GM21367 (cell line): Measurements from ENCODE around the gene CD164L2.
A peak's percentile ranks its signal among the peaks of the same experiment; 100 is the strongest.

Source experiments
- ATAC-seq: cut with Tn5 transposase; IDR thresholded peaks from one replicate; pipeline ENCODE4 v1.9.1; 2021; ENCODE audit not compliant: unreplicated experiment

Gene CD164L2

DNA sequence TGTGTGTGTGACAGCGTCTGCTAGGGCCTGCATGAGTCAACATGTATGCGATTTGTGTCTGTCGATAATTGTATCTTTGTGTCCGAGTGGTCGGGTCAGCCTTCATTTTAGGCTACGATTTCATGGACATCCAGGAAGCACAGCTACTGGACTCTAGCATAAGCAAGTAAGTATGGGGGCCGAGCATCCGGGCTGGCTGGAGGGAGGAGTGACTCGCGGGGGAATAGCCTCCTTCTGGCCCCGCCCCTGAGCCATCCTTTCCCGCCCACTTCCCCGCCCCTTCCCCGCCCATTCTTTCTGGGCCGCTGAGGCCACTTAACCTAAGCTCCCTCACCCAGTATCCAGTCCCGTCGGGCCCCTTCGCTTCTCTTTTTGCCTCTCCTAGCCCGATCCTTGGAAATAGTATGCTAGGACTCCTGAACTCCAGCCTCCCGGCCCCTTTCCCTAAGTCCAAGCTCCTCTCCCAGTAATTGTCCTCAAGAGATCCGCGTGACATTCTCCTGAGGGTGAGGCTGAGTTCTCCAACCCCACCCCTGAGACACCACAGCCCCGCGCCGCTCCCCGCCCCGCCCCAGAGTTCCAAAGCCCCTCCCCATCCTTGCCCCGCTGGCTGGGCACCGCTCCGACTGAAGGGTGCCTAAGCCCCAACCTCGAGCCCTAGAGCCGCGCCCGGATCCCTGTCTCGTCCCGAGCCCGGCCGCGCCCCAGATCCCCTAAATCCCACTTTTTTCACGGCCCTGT lies 17.6 kb downstream of the CD164L2 start:
- ATAC-seq: peak; percentile 28

DNA sequence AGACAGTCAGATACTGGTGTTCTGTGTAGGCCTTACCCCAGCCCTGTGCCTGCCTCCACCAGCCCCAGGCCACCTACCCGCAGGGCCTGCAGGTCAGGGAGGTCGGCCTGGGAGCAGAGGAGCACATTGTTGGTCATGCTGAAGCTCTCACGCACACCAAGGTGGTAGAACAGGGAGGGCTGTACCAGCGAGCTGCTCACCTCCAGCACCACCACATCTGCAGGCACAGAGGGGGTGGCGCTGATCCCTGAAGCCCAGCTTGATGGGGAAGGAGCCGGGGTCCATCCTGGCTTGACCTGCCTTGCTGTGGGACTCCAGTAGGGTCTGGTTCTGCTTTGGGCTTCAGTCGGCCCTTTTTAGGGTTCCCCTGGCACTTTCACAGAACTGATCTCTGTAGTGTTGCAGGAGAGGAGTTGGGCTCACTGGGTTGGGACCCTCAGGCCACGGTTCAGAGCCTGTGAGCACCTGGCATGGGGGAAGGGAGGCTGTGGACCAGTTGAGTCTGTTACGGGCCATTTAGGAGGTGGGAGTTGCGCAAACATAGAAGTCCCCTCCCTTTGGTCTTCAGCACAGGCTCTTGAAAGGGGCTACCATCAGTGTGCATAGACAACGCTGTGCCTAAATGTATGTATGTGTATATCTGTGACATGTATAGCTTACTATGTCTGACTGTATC lies 18.3 kb downstream of the CD164L2 start:
- ATAC-seq: no peak

DNA sequence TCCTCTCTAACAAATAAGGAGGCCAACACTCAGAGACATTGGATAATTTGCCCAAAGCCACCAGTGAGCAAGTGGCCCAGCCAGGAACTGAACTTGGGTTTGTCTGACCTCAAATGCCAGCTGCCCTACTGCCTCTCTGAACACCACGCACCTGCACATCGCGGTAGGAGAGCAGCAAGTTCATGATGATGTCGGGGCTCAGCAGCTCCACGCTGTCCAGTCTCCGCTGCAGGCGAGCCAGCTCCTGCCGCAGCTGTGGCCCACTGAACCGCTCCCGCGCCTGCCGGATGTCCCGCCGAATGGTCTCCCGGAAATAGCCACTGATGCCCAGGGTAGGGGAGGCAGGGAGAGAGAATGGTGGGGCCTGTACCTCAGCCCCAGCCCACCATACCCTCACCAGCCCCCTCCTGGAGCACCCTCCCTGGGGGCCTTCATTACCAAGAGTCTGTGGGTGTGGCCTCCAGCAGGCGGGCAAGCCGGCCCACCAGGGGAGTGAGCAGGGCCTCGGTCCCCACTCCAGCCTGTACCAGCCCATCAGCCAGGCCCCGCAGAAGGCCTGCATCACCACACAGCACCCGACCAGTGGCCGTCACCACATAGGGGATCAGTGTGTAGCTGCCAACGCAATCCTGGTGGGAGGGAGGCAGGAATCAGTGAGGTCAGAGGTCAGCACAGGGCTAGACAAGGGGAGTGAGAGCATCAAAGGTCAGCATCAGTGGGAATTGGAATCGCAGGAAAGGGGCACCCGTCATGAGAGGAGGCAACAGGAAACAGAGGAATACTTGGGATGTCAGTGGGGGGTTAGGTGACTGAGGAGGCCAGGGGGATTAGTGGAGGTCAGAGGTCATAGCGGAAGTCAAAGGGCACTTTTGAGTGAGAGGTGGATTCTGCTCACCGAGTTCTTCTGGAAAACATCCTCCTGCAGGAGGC lies 19.1 kb downstream of the CD164L2 start:
- ATAC-seq: no peak

DNA sequence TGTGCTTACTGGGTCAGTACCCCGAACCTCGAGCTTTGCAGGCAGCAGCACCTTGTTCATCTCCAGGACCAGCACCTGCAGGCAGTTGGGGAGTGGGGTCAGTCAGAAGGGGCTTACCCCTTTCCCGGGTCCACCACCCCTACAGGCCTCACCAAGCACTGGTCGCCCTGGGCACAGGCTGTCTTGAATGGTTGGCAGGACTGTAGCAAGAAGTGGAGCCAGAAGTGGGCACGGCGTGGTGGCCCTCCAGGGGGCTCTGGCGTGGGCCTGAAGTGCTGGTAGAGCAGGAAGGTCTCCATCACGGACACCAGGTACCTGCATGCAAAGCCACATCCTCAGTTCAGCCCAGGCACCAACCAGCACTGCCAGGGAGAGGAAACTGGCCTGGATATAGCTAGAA lies 21.6 kb downstream of the CD164L2 start:
- no peak for ATAC-seq

DNA sequence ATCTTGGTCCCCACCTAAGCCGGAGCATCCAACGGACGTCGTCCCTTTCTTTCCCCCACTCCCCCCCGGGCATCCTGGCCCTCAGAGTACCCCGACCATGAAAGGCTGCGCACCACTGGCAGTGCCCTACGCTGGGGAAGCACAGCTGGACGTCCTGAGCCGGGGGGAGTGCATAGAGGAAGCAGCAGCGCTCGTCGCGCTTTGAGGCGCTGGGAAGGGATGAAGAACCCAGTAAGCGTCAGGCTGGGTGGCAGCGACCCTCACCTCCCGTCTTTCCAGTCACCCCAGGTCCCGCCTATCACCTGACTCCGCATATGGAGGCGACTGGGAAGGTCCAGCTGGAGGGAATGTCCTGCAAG lies 22.1 kb downstream of the CD164L2 start:
- no peak for ATAC-seq

DNA sequence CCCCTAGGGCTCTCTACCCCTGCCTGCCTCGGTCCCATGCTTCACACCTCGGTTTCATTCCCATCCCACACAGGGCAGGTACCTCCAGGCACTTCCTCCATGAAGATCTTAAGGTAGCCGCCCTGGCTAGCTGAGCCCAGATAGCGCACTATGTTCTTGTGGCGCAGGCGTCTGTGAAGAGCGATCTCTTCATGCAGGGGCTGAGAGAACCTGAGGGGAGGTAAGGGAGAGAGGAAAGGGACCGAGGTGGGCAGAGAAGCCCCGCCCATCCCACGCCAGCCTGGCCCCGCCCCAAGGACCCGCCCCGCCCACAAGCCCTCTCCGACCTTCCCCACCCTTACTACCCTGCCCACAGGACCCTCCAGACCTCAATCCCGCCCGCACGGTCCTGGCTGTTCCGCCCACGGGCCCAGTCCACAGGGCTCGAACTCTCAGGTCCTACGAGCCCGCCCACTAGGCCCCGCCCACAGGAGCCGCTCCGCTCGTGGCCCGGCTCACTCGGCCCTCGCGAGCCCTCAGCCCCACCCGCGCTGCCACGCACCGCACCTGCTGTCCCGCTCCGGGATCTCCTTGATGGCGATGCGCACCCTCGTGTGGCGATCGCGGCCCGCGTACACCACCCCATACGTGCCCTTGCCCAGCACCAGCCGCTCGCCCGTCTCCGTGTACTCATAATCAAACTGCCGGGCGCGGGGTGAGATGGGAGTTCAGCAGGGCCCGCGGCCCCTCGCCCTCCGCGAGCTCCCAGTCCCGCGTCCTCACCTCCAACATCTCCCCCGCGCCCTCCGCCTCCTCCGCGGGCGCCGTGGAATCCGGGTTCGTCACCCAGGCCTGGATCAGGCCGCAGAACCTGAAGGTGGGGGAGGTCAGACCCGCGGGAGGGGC lies 22.7 kb downstream of the CD164L2 start:
- no peak for ATAC-seq

DNA sequence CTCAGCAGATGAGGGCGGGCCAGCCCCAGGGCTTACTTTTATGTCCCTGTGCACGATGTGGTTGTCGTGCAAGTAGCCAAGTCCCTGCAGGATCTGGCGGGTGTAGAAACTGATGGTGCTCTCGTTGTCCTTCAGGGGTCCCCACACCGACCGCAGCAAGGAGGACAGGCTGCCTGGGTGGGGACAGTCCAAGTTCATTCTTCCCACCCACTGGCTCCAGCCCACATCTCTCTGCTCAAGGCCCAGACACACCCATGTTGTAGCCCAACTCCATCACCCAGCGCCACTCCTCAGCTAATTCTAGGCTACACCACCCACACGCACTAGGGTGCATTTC lies 23.3 kb downstream of the CD164L2 start:
- ATAC-seq: no peak

DNA sequence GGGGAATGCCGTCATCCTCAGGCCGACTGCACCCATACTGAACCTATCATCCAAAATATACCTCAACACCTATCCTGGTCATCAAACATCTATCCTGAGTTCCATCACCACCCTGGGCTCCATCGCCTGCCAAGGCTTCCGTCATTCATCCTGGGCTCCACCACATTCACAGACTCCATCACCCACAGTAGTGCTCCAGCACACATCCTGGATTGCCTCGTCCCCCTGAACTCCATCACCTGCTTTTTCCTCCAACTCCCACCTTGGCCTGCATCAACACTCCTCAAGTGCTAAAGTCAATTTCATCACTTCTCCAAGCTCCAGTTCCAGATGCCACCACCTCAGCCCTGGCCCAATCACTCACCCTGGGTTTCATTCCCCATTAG lies 24.2 kb downstream of the CD164L2 start:
- ATAC-seq: no peak

DNA sequence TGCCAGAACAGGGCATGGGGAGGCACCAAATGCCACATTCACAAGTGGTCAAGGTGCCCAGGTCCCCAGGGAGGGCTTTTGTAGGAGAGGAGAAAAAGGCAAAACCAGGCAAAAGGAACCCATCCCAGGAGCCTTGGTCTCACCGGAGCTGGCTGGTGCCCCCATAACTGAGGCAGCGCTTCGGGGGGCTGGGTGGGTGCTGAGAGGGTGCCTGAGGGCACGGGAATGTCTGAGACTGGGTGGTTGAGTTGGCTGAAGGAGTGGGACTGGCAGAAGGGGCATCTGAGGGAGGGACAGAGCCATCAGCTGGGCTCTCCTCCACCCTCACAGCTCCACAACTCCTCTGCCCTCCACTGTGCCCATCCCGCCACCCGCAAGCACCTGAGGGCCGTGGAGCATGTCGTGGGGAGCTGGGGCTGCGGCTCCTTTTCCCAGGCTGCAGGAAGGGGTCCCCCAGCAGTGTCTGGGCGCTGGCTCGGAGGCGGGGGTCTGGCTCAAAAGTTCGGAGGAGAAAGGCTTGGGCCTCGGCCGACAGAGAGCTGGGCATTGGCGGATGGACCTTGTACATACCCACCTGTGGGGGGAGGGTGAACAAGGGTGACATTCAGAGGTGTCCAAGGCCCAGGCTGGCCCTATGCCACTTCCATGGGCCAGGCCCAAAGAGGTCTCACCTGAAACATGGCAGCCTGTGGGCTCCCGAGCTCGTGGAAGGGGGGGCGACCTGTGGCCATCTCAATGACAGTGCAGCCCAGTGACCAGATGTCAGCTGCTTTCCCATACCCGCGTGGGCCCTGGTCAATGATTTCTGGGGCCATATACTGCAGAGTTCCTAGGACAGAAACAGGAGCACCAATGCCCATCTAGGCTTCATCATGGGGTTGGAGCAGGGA lies 24.9 kb downstream of the CD164L2 start:
- ATAC-seq: no peak

DNA sequence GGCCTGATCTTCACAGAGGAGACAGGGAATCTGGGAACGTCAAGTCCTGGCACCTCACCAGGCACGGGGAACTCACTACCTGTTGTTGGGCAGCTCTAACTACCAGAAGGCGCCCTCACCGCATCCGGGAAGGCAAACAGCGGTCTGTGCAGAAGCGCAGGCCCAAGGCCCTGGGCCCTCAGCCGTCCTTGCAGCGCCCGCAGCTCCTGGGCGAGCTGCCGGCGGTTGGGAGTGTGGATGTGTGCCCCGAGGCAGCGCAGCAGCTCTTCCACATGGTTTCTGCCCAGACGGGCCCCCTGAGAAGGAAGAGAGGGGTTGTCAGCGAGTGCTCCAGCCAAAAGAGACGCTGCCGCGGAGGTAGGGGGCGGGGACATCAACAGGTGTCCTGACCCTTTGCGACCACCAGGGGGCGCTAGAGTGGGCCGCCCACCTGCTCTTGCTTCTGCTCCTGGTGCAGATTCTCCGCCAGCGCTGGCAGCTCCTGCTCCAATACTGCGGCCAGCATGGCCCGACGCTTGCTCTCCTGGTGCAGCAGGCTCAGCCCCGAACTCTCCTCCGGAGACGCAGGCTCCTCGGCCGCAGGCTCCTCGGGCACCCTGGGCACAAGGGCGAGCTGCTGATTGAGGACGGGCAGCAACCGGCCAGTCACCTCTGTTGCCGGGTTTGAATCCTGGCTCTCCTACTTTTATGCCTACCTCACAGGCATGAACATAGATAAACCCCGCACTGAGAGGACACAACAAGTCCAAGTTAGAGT lies 25.7 kb downstream of the CD164L2 start:
- ATAC-seq: no peak

DNA sequence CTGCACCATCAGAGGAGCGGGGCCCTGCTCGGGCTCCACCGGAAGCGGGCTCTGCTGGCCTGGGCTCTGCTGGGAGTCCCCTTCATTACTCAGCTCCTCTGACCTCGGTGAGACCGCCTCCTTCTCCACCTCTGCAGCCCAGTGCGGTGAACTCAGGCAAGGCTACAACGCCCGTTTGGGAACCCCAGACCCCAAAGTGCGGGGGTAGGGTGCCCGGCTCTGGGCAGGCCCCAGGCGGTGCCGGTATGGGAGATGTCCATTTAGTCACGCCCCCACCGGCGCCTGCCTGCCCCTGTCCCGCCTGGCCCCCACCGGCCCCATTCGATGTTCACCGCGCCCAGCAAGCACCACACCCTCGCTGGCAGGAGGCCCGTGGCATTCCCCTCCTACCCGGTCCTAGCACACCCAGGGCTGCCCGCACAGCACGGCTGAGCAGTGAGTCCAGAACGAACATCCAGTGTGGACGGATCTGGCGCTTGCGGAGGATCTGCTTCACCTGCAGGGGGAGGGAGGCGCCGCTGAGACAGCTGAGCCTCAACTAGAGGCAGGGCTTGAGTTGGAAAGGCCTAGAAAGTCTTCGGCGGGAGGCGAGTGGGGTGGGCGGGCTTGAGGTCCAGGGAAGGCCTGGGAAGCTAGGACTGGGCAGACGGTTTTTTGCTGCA lies 26.4 kb downstream of the CD164L2 start:
- no peak for ATAC-seq

DNA sequence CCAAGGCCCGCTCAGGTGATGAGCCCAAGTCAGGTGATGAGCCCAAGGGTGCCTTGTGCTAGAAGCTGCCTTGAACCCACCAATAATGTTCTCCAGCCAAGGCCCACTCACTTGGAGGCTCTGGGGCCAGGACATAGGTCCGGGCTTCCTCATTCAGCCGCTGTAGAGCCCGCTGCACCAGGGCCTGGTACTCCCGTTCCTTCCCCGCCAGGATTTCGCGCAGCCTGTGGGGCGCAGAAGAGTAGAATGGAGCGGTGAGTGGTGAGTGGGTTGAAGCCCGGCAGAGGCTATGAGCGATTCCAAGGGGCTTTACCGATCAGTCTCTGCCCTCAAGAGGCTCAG lies 26.9 kb downstream of the CD164L2 start:
- ATAC-seq: no peak

DNA sequence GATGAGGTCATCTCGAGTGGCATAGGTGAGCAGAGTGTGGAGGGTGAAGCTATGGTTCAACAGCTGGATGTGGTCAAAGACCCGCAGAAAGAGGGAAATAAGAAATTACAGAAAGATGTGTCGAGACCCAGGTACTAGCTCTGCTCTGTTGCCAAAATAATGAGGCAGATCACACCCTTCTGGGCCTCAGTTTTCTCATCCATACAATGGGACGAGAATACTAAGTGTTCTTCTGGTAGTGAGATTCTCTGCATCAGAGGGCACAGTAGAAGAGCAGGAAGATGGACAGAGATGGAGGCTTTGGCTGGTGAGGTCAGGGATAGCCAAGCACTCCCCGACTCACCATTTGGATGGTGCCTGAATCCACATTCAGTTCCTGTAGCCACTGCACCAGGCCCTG lies 27.4 kb downstream of the CD164L2 start:
- no peak for ATAC-seq

DNA sequence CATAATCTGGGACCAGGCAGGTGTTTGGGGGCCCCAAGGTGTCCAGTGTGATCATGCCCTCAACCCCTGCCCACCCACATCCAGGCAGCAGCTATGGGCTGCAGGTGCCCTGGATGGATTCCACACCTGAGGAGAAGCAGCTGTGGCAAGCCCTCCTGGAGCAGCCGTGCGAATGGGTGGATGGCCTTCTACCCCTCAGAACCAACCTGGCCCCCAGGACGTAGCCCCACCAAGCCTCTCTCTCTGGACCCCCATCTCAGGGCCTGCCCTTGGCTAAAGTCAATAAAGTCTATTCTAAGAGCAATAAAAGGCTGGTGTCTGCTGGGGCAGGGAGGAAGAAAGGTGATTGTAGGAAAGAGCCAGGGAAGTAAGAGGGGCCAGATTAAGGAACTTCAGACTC lies 29.5 kb downstream of the CD164L2 start:
- ATAC-seq: no peak

DNA sequence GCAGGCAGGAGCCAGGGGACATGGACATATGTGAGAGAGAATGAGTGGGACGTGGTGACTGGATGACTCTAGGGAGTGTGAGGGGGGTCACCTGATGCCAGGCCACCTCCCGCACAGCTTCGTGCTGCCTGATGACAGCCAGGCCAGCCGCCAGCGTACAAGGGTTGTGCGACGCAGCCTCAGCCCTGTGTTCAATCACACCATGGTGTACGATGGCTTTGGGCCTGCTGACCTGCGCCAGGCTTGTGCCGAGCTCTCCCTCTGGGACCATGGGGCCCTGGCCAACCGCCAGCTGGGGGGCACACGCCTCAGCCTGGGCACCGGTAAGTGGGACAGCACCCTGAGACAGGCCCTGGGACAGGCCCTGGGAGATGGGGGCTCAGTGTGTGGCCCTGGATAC lies 30.0 kb downstream of the CD164L2 start:
- ATAC-seq: no peak

DNA sequence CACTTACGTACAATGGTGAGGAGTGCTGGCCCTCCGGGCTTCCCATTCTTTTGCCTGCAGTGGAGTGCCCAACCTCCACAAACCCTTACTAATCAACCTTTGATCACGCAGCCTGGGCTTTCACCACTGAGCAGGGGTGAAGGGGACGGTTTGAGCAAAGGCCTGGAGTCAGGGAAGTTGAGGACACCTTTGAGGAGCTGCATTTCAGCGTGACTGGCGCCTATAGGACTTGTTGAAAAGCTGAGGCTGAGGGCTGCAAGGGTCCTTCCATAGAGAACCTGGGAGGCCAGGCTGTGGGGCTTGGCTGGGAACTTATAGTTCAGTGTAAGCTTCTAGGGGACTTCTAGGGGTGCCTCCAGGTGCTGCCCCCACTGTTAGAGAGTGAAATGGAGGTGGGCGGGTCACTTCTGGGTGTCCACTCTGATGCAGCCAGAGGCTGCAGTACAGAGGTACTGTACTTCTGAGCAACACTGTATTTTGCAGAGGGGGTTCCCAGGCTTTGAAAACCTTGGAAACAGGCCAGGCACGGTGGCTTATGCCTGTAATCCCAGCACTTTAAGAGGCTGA lies 31.5 kb downstream of the CD164L2 start:
- ATAC-seq: no peak

DNA sequence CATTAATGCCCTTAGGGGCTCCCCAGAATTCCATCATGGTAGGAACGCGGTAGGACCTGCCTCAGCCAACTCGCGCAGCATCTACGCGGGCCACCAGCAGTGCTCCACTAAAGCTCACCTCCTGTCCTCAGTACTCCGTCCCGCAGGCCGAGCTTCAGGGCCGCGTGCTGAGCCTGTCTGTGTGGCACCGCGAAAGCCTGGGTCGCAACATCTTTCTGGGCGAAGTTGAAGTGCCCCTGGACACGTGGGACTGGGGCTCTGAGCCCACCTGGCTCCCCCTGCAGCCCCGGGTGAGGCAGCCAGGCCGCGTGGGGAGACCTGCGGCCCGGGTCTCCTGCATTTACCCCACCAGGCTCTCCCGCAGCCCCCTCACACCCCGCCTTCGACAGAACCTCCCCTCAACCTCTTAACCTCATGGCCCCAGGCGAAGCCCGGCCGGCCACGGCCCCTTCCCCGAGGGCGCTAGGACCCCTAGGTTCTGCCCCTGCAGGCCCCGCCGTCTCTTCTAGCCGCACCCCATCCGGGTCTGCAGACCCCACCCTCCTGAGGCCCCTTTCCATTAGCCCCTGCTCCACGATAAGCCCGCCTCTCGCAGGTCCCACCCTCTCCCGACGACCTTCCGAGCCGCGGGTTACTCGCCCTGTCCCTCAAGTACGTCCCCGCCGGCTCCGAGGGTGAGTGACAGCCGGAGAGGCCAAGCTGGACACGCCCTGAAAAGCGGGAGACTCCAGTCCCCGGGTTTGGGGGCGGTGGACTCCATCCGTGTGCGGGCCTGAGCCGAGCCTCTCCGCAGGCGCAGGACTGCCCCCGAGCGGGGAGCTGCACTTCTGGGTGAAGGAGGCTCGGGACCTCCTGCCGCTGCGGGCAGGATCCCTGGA lies 32.2 kb downstream of the CD164L2 start:
- no peak for ATAC-seq
